Hepatocyte (in vitro differentiated cells): ENCODE measurements around the gene LAMA3.

ENCODE experiments used
- CTCF ChIP-seq: fragments of 200-600 bp; sonication (generic); IDR thresholded peaks from 2 replicates; pipeline ENCODE4 v1.5.1; 2016; ENCODE audit warnings: antibody characterized with exemption, mild to moderate bottlenecking; ENCODE audit not compliant: poor library complexity
- EZH2phosphoT487 ChIP-seq: fragments of 200-600 bp; sonication (generic); IDR thresholded peaks from one replicate; pipeline ENCODE4 v1.6.1; 2018; ENCODE audit warnings: antibody characterized with exemption, mild to moderate bottlenecking, low read depth, moderate library complexity; ENCODE audit not compliant: unreplicated experiment, severe bottlenecking

GRCh38 chr18:23798249-23798648, 109.0 kb downstream of the LAMA3 start:
- TF ChIP-seq CTCF (no peak), EZH2phosphoT487 (no peak)
